ENCODE data around the gene AP2A2.
"Not testable (repeated sequence)": the region's sequence is repeated elsewhere in the genome, so short reads cannot be mapped to it uniquely, and the experiment has no call there.

The AP2A2 gene

GRCh38 chr11:1014276-1014675, 88.6 kb downstream of the AP2A2 start:
- ATAC-seq (replicated peaks; ENCODE audit: extremely low read depth, poor library complexity, severe bottlenecking) (no peak), DNase-seq (ENCODE audit: low spot score in 2 of 2) (no peak)
- Mint-ChIP-seq H3K36me3 (ENCODE audit: insufficient read depth) (peaks cover 9% of the 10 kb centered on the region), H3K4me3 (no peak overlapping the region), H3K27me3 (no peaks in the 10 kb centered on the region), H3K4me1 (peaks cover 23% of the 10 kb centered on the region), H3K9me3 (peaks cover 14% of the 10 kb centered on the region), H3K27ac (ENCODE audit: low read depth) (no peak overlapping the region)

GRCh38 chr11:1015064-1015463, 89.4 kb downstream of the AP2A2 start:
- Mint-ChIP-seq H3K27ac (ENCODE audit: low read depth) (no peak overlapping the region), H3K4me1 (peaks cover 23% of the 10 kb centered on the region), H3K4me3 (no peak overlapping the region), H3K36me3 (ENCODE audit: insufficient read depth) (peaks cover 4% of the 10 kb centered on the region), H3K27me3 (no peaks in the 10 kb centered on the region), H3K9me3 (peaks cover 14% of the 10 kb centered on the region)
- DNase-seq (ENCODE audit: low spot score in 2 of 2) (no peak), ATAC-seq (replicated peaks; ENCODE audit: extremely low read depth, poor library complexity, severe bottlenecking) (no peak)

GRCh38 chr11:1015826-1016545, 90.3 kb downstream of the AP2A2 start:
- Mint-ChIP-seq H3K27me3 (no peaks in the 10 kb centered on the region), H3K4me3 (no peak overlapping the region), H3K27ac (ENCODE audit: low read depth) (peak overlapping the region; percentile 16), H3K4me1 (peaks cover 23% of the 10 kb centered on the region), H3K36me3 (ENCODE audit: insufficient read depth) (peaks cover 2% of the 10 kb centered on the region), H3K9me3 (peaks cover 14% of the 10 kb centered on the region)
- DNase-seq (ENCODE audit: low spot score in 2 of 2), result no peak
- ATAC-seq (replicated peaks; ENCODE audit: extremely low read depth, poor library complexity, severe bottlenecking), result no peak

- Mint-ChIP-seq H3K4me1 (peaks cover 23% of the 10 kb centered on the region), H3K9me3 (peaks cover 14% of the 10 kb centered on the region), H3K27ac (ENCODE audit: low read depth) (peak overlapping the region; percentile 16)
- not testable (repeated sequence) for DNase-seq (ENCODE audit: low spot score in 2 of 2); H3K4me3 Mint-ChIP-seq; ATAC-seq (replicated peaks; ENCODE audit: extremely low read depth, poor library complexity, severe bottlenecking); H3K27me3 Mint-ChIP-seq; H3K36me3 Mint-ChIP-seq (ENCODE audit: insufficient read depth)
Measured at GRCh38 chr11:1016610-1017126, 91.0 kb downstream of the AP2A2 start.

- Mint-ChIP-seq H3K4me3 (no peak overlapping the region), H3K36me3 (ENCODE audit: insufficient read depth) (peaks cover 2% of the 10 kb centered on the region), H3K27ac (ENCODE audit: low read depth) (peak overlapping the region; percentile 16), H3K9me3 (peaks cover 14% of the 10 kb centered on the region), H3K4me1 (peaks cover 23% of the 10 kb centered on the region), H3K27me3 (no peaks in the 10 kb centered on the region)
- no peak for DNase-seq (ENCODE audit: low spot score in 2 of 2)
- peak; percentile 27 for ATAC-seq (replicated peaks; ENCODE audit: extremely low read depth, poor library complexity, severe bottlenecking)
Measured at GRCh38 chr11:1017269-1018005, 91.8 kb downstream of the AP2A2 start.

- no peaks in the 10 kb centered on the region for H3K27me3 Mint-ChIP-seq
- H3K4me1 Mint-ChIP-seq, result peaks cover 26% of the 10 kb centered on the region
- H3K36me3 Mint-ChIP-seq (ENCODE audit: insufficient read depth), result peaks cover 2% of the 10 kb centered on the region
- DNase-seq (ENCODE audit: low spot score in 2 of 2) (no peak), ATAC-seq (replicated peaks; ENCODE audit: extremely low read depth, poor library complexity, severe bottlenecking) (no peak)
- peaks cover 14% of the 10 kb centered on the region for H3K9me3 Mint-ChIP-seq
- peak overlapping the region; percentile 16 for H3K27ac Mint-ChIP-seq (ENCODE audit: low read depth)
- H3K4me3 Mint-ChIP-seq, result no peak overlapping the region
Measured at GRCh38 chr11:1018091-1018490, 92.4 kb downstream of the AP2A2 start.

GRCh38 chr11:1019321-1019910, 93.7 kb downstream of the AP2A2 start:
- ATAC-seq (replicated peaks; ENCODE audit: extremely low read depth, poor library complexity, severe bottlenecking) (no peak), DNase-seq (ENCODE audit: low spot score in 2 of 2) (no peak)
- H3K27me3 Mint-ChIP-seq, result no peaks in the 10 kb centered on the region
- H3K4me1 Mint-ChIP-seq, result peaks cover 28% of the 10 kb centered on the region
- peaks cover 2% of the 10 kb centered on the region for H3K36me3 Mint-ChIP-seq (ENCODE audit: insufficient read depth)
- H3K9me3 Mint-ChIP-seq, result peaks cover 14% of the 10 kb centered on the region
- no peak overlapping the region for H3K27ac Mint-ChIP-seq (ENCODE audit: low read depth)
- no peak overlapping the region for H3K4me3 Mint-ChIP-seq

GRCh38 chr11:1020211-1020905, 94.7 kb downstream of the AP2A2 start:
- H3K27me3 Mint-ChIP-seq, result no peaks in the 10 kb centered on the region
- DNase-seq (ENCODE audit: low spot score in 2 of 2) (no peak), ATAC-seq (replicated peaks; ENCODE audit: extremely low read depth, poor library complexity, severe bottlenecking) (no peak)
- peaks cover 2% of the 10 kb centered on the region for H3K36me3 Mint-ChIP-seq (ENCODE audit: insufficient read depth)
- H3K9me3 Mint-ChIP-seq, result peaks cover 14% of the 10 kb centered on the region
- H3K4me3 Mint-ChIP-seq, result no peak overlapping the region
- H3K27ac Mint-ChIP-seq (ENCODE audit: low read depth), result no peak overlapping the region
- peaks cover 28% of the 10 kb centered on the region for H3K4me1 Mint-ChIP-seq

- H3K9me3 Mint-ChIP-seq, result peaks cover 4% of the 10 kb centered on the region
- H3K27me3 Mint-ChIP-seq, result no peaks in the 10 kb centered on the region
- H3K4me1 Mint-ChIP-seq, result peaks cover 16% of the 10 kb centered on the region
- no peak overlapping the region for H3K4me3 Mint-ChIP-seq
- H3K36me3 Mint-ChIP-seq (ENCODE audit: insufficient read depth), result no peaks in the 10 kb centered on the region
- ATAC-seq (replicated peaks; ENCODE audit: extremely low read depth, poor library complexity, severe bottlenecking) (no peak), DNase-seq (ENCODE audit: low spot score in 2 of 2) (no peak)
- no peak overlapping the region for H3K27ac Mint-ChIP-seq (ENCODE audit: low read depth)
Measured at GRCh38 chr11:1022411-1022810, 96.7 kb downstream of the AP2A2 start.

- no peak for DNase-seq (ENCODE audit: low spot score in 2 of 2)
- Mint-ChIP-seq H3K4me1 (peaks cover 8% of the 10 kb centered on the region), H3K27ac (ENCODE audit: low read depth) (no peak overlapping the region), H3K9me3 (no peaks in the 10 kb centered on the region), H3K36me3 (ENCODE audit: insufficient read depth) (peaks cover 1% of the 10 kb centered on the region), H3K4me3 (no peak overlapping the region), H3K27me3 (no peaks in the 10 kb centered on the region)
- ATAC-seq (replicated peaks; ENCODE audit: extremely low read depth, poor library complexity, severe bottlenecking), result no peak
Measured at GRCh38 chr11:1022908-1023810, 97.5 kb downstream of the AP2A2 start.

- no peaks in the 10 kb centered on the region for H3K9me3 Mint-ChIP-seq
- H3K27me3 Mint-ChIP-seq, result no peaks in the 10 kb centered on the region
- H3K4me3 Mint-ChIP-seq, result no peak overlapping the region
- peaks cover 5% of the 10 kb centered on the region for H3K4me1 Mint-ChIP-seq
- H3K27ac Mint-ChIP-seq (ENCODE audit: low read depth), result no peak overlapping the region
- no peak for ATAC-seq (replicated peaks; ENCODE audit: extremely low read depth, poor library complexity, severe bottlenecking)
- peaks cover 5% of the 10 kb centered on the region for H3K36me3 Mint-ChIP-seq (ENCODE audit: insufficient read depth)
- no peak for DNase-seq (ENCODE audit: low spot score in 2 of 2)
Measured at GRCh38 chr11:1023811-1024596, 98.3 kb downstream of the AP2A2 start.
